Pancreas (tissue), 10 donors: Measurements from ENCODE around the gene SENP5. TPM values are rescaled to one million over a fixed set of nuclear protein-coding genes. Genes with fewer than 3 reads are reported as not detected.

Experiments
- ATAC-seq, 4 donors: fragments of 200-7000 bp; cut with Tn5 transposase; one replicate each; pipeline versions ENCODE4 v1.8.0 to v1.9.1; 2020; ENCODE audit warnings: mild to moderate bottlenecking in 4 of 4, moderate library complexity in 4 of 4
- DNase-seq, 6 donors: peaks; one replicate each; pipeline ENCODE4 v3.0.0-alpha.2; 2020
- FAIRE-seq: peaks from 2 replicates; lab custom pipeline; 2012; peaks lifted over from hg19 to GRCh38; lab: Jason Lieb, UNC
- H3K27ac ChIP-seq, 4 donors: fragments of 200-600 bp; sonication (generic); 1 replicate in 3 of 4; 2 replicates in 1 of 4; pipeline versions ENCODE4 v1.5.0 to v1.8.0; 2020
- H3K27me3 ChIP-seq, 4 donors: fragments of 200-600 bp; one replicate each; pipeline ENCODE4 v1.8.0; 2021
- H3K36me3 ChIP-seq, 3 donors: fragments of 200-600 bp; sonication (generic) in 1 of 3; one replicate each; pipeline versions ENCODE4 v1.5.0 to v1.8.0; 2020 to 2021
- H3K4me1 ChIP-seq, 3 donors: fragments of 200-600 bp; one replicate each; pipeline ENCODE4 v1.8.0; 2021
- H3K4me3 ChIP-seq, 4 donors: fragments of 200-600 bp; sonication (generic) in 2 of 4; one replicate each; pipeline versions ENCODE4 v1.5.0 to v1.8.0; 2020 to 2021
- H3K9me3 ChIP-seq, 4 donors: fragments of 200-600 bp; one replicate each; pipeline ENCODE4 v1.8.0; 2021
- WGBS, 2 donors: extraction: QIAGEN DNeasy Blood & Tissue Kit; methylation state at CpG; one replicate each; pipeline ENCODE4 v1.1.7; 2013; 5-methylcytosine and 5-hydroxymethylcytosine counted together
- intact Hi-C, 3 donors: fragments of 100-400 bp; cut with DNase I; formaldehyde crosslinking; loops; one replicate each; pipeline versions ENCODE4 v1.11.1 to v1.14.2; 2022
- polyA plus RNA-seq, 2 donors: library from polyadenylated mRNA; stranded (reverse); fragments of 200-250 nt; gene quantifications; one replicate each; pipeline ENCODE4 v1.2.3, GENCODE V29; 2013
- total RNA-seq, 6 donors: library from RNA; stranded (reverse); fragmentation: NEBNext Ultra II Directional in 4 of 6; extraction: Animal tissue kit (Norgen Biotek cat#: 25700) in 4 of 6; gene quantifications; one replicate each; pipeline versions ENCODE4 v1.2.1 to v1.2.4, GENCODE V29; 2021 to 2023
- TF ChIP-seq, protein P1 (sequence below), 4 donors: fragments of 200-600 bp; sonication (generic) in 3 of 4; IDR thresholded peaks; one replicate each; pipeline versions ENCODE4 v1.5.0 to v1.8.0; 2021; ENCODE audit warnings: antibody characterized with exemption in 4 of 4
- donor health status: healthy with polysubstance abuse.
- donor health status: DM: no; HTN: no; CAD: no; lungs with moderate emphysema.
- donor health status: DM: no; HTN: no; CAD: no.
- donor health status: control.
- donor health status: control.
- donor health status: Bipolar disorder and iron deficiency.
- donor health status: DM: yes; HTN: yes; CAD: no.
- donor health status: DM: no; HTN: no; CAD: no.
- donor health status: DM: no; HTN: no; CAD: no.
- donor health status: DM: yes; HTN: yes; CAD: no.

The SENP5 gene
- total and polyA plus RNA-seq, 8 donors = 5.7 to 16.2 (median 10.9) TPM

DNA sequence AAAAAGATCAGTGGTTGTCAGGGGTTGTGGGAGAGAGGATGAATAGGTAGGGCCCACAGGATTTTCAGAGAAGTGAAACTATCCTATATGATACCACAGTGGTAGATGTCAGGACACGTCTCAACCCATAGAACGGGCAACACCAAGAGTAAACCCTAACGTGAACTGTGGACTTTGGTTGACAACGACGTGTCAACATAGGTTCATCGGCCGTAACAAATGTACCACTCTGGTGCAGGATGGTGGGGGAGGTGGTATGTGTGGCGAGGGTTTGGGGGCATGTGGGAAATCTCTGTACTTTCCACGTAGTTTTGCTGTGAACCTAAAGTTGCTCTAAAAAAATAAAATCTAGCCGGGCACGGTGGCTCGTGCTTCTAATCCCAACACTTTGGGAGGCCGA lies 113.9 kb downstream of the SENP5 start:
- TF ChIP-seq, protein P1, sequence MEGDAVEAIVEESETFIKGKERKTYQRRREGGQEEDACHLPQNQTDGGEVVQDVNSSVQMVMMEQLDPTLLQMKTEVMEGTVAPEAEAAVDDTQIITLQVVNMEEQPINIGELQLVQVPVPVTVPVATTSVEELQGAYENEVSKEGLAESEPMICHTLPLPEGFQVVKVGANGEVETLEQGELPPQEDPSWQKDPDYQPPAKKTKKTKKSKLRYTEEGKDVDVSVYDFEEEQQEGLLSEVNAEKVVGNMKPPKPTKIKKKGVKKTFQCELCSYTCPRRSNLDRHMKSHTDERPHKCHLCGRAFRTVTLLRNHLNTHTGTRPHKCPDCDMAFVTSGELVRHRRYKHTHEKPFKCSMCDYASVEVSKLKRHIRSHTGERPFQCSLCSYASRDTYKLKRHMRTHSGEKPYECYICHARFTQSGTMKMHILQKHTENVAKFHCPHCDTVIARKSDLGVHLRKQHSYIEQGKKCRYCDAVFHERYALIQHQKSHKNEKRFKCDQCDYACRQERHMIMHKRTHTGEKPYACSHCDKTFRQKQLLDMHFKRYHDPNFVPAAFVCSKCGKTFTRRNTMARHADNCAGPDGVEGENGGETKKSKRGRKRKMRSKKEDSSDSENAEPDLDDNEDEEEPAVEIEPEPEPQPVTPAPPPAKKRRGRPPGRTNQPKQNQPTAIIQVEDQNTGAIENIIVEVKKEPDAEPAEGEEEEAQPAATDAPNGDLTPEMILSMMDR (IDR thresholded peaks at IDR 0.05) = no peak
- Histone ChIP-seq H3K27ac (no peak overlapping the region), H3K27me3 (no peaks in the 10 kb centered on the region), H3K36me3 (no peaks in the 10 kb centered on the region), H3K9me3 (no peaks in the 10 kb centered on the region), H3K4me3 (no peak overlapping the region), H3K4me1 (no peaks in the 10 kb centered on the region)
- ATAC-seq (no peak), FAIRE-seq (no peak), DNase-seq (no peak)
- 92 to 93% methylated on average over 13 of the region's 13 CpGs for WGBS, 2 donors
- intact Hi-C loops = no loop called here

DNA sequence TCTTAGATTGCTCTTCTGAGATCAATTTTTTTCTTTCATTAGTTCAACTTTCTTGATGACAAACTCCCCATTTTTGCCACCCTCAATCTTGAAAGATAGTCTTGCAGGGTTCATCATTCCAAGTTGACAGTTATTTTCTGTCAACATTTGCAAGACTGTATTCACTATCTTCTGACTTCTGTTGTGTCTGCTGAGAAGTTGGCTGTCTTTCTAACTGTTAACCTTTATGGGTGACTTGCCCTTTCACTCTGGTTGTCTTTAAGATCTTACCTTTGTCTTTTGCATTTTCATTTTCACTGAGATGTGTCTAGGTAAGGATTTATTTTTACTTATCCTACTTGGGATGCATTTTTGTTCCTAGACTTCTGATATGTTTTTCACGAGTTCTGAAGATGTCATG lies 115.5 kb downstream of the SENP5 start:
- no peak for FAIRE-seq
- 62 to 64% methylated on average over 1 of the region's 1 CpG for WGBS, 2 donors
- no peak for ATAC-seq
- TF ChIP-seq, protein P1 (IDR thresholded peaks at IDR 0.05) = no peak
- Histone ChIP-seq H3K4me1 (no peaks in the 10 kb centered on the region), H3K36me3 (no peaks in the 10 kb centered on the region), H3K9me3 (no peaks in the 10 kb centered on the region), H3K27ac (no peak overlapping the region), H3K27me3 (no peaks in the 10 kb centered on the region), H3K4me3 (no peak overlapping the region)
- no peak for DNase-seq
- intact Hi-C loops = no loop called here

Other genes starting within 250 kb of the SENP5 start
- 1 to 10 TPM in 3 of 6 donors, under 1 TPM in 3; 0.37 to 3.6 (median 1.0) TPM for gene NRROS, start 228.2 kb upstream of the SENP5 start, total RNA-seq
- gene NRROS, start 228.2 kb upstream of the SENP5 start, polyA plus RNA-seq = 1 to 10 TPM in 1 of 2 donors, under 1 TPM in 1; 0.61 to 1.4 TPM
- gene CEP19, start 155.7 kb upstream of the SENP5 start, total RNA-seq = 1 to 10 TPM in 1 of 6 donors, under 1 TPM in 5; 0.23 to 1.4 (median 0.57) TPM
- gene CEP19, start 155.7 kb upstream of the SENP5 start, polyA plus RNA-seq = under 1 TPM; 0.52 to 0.53 TPM
- 10 to 100 TPM in 2 of 6 donors, 1 to 10 TPM in 4; 8.6 to 12.2 (median 9.5) TPM for gene PIGX, start 155.5 kb upstream of the SENP5 start, total RNA-seq
- 10 to 100 TPM in 1 of 2 donors, 1 to 10 TPM in 1; 4.5 to 11.1 TPM for gene PIGX, start 155.5 kb upstream of the SENP5 start, polyA plus RNA-seq
- 10 to 100 TPM; 12.4 to 36.2 (median 22.0) TPM for gene PAK2, start 128.1 kb upstream of the SENP5 start, total RNA-seq
- 1 to 10 TPM; 7.5 to 9.8 TPM for gene PAK2, start 128.1 kb upstream of the SENP5 start, polyA plus RNA-seq
- gene NCBP2, start 74.6 kb downstream of the SENP5 start, total RNA-seq = 10 to 100 TPM; 11.7 to 26.6 (median 17.9) TPM
- 10 to 100 TPM; 23.0 to 30.1 TPM for gene NCBP2, start 74.6 kb downstream of the SENP5 start, polyA plus RNA-seq
- 1 to 10 TPM; 1.3 to 2.5 (median 1.8) TPM for gene PIGZ, start 100.9 kb downstream of the SENP5 start, total RNA-seq
- gene PIGZ, start 100.9 kb downstream of the SENP5 start, polyA plus RNA-seq = 1 to 10 TPM; 2.5 to 3.8 TPM
- 10 to 100 TPM in 2 of 6 donors, 1 to 10 TPM in 4; 2.9 to 21.7 (median 6.8) TPM for gene MELTF, start 161.9 kb downstream of the SENP5 start, total RNA-seq
- gene MELTF, start 161.9 kb downstream of the SENP5 start, polyA plus RNA-seq = 1 to 10 TPM; 3.0 to 9.0 TPM